ENCODE data around the gene GNAQ. TPM values are rescaled to one million over a fixed set of nuclear protein-coding genes. Genes with fewer than 3 reads are reported as not detected.
A peak's percentile ranks its signal among the peaks of the same experiment; 100 is the strongest.

Gene GNAQ
- total and polyA plus RNA-seq, 4 donors: 24.6 to 86.2 (median 51.4) TPM

DNA sequence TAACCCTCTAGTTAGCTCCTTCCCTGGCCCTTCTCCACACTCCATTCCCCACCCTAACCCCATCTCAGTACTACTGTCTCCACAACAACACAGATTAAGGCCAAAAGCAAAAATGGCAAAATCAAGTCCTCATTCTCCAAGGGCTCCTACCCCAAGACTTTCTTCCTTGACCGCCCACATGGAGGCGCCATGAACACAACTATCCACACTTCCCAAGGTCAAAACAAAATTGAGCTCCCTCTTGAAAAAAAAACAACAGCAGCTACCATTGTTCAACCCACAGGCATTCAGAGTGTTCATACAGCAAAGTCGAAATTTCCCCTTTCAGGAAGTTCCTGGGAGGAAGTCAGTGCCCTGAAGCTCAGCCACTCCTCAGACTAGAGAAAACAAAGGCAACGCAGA is 54.4 kb downstream of the GNAQ start:
- no peaks in the 10 kb centered on the region for H3K9me3 ChIP-seq (ENCODE audit: control insufficient read depth in 4 of 4, insufficient read depth in 3 of 4, low read length in 3 of 4)
- TF ChIP-seq, protein P1, sequence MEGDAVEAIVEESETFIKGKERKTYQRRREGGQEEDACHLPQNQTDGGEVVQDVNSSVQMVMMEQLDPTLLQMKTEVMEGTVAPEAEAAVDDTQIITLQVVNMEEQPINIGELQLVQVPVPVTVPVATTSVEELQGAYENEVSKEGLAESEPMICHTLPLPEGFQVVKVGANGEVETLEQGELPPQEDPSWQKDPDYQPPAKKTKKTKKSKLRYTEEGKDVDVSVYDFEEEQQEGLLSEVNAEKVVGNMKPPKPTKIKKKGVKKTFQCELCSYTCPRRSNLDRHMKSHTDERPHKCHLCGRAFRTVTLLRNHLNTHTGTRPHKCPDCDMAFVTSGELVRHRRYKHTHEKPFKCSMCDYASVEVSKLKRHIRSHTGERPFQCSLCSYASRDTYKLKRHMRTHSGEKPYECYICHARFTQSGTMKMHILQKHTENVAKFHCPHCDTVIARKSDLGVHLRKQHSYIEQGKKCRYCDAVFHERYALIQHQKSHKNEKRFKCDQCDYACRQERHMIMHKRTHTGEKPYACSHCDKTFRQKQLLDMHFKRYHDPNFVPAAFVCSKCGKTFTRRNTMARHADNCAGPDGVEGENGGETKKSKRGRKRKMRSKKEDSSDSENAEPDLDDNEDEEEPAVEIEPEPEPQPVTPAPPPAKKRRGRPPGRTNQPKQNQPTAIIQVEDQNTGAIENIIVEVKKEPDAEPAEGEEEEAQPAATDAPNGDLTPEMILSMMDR (IDR thresholded peaks at IDR 0.05; ENCODE audit: control extremely low read depth, extremely low read depth): peak; percentile 38
- 9 to 30% methylated on average over 4 of the region's 4 CpGs for WGBS, 2 donors
- H3K9ac ChIP-seq (ENCODE audit: insufficient read depth in 1 of 2, low read length in 2 of 2): no peak overlapping the region
- ATAC-seq (ENCODE audit: insufficient read depth, low FRiP score): peak; percentile 63
- DNase-seq: peak; percentile 25 to 59 (median 53)
- no peak overlapping the region for H3K27ac ChIP-seq (ENCODE audit: low read depth in 1 of 2, low read length in 1 of 2)
- H3K4me1 ChIP-seq (ENCODE audit: control insufficient read depth in 5 of 5, insufficient read depth in 5 of 5, low read length in 5 of 5): peaks cover 8 to 22% (median 11%) of the 10 kb centered on the region in 5 donors
- peaks cover 0 to 4% (median 2%) of the 10 kb centered on the region in 4 donors for H3K36me3 ChIP-seq (ENCODE audit: control insufficient read depth in 4 of 4, insufficient read depth in 4 of 4, low read length in 4 of 4)
- H3K4me3 ChIP-seq: no peak overlapping the region
- H3K27me3 ChIP-seq (ENCODE audit: control insufficient read depth in 3 of 3, insufficient read depth in 3 of 3, low read length in 2 of 3): no peaks in the 10 kb centered on the region

DNA sequence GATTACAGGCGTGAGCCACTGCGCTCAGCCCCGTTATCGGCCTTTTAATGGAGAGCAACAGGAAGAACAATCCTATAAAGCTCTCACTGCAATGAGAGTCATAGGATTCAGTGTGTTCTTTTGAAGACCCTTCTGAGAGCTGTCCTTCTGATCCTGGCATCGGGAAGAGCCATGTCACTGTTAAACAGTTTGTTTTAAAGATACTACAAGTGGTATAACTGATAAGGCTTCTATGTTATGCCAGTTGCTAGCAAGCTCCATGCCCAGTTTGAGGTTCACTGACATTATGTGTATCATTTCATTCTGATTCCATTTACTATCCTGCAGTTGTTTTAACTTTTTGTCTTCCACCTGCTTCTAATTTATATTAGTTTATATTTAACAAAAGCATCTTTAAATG is 55.8 kb downstream of the GNAQ start:
- Histone ChIP-seq H3K36me3 (ENCODE audit: control insufficient read depth in 4 of 4, insufficient read depth in 4 of 4, low read length in 4 of 4) (peaks cover 0 to 4% (median 2%) of the 10 kb centered on the region in 4 donors), H3K27ac (ENCODE audit: low read depth in 1 of 2, low read length in 1 of 2) (peak overlapping the region in 1 of 2 donors; percentile 40)

DNA sequence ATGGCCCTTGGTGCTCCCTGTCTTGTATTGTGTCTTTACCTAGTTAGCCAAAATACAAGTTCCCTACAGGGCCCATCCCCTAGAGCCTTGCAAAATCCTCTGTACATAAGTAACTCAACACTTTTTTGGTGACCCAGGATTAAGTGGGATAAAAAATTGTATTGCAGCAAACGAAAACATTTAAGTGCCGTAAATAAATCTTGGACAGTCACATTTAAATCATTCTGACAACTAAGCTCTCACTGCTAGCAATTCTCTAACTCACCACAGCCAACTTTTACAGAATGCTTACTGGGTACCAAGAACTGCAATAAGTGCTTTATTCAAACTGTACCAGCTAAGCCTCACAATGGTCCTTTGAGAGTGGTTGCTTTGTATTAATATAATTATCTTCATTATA is 56.6 kb downstream of the GNAQ start:
- DNase-seq: no peak
- no peak overlapping the region for H3K4me3 ChIP-seq
- peaks cover 0 to 11% (median 6%) of the 10 kb centered on the region in 5 donors for H3K4me1 ChIP-seq (ENCODE audit: control insufficient read depth in 5 of 5, insufficient read depth in 5 of 5, low read length in 5 of 5)
- peaks cover 0 to 4% (median 1%) of the 10 kb centered on the region in 4 donors for H3K36me3 ChIP-seq (ENCODE audit: control insufficient read depth in 4 of 4, insufficient read depth in 4 of 4, low read length in 4 of 4)
- TF ChIP-seq, protein P1 (IDR thresholded peaks at IDR 0.05; ENCODE audit: control extremely low read depth, extremely low read depth): no peak
- no peaks in the 10 kb centered on the region for H3K9me3 ChIP-seq (ENCODE audit: control insufficient read depth in 4 of 4, insufficient read depth in 3 of 4, low read length in 3 of 4)
- 65 to 69% methylated on average over 2 of the region's 2 CpGs for WGBS, 2 donors
- no peaks in the 10 kb centered on the region for H3K27me3 ChIP-seq (ENCODE audit: control insufficient read depth in 3 of 3, insufficient read depth in 3 of 3, low read length in 2 of 3)
- no peak overlapping the region for H3K9ac ChIP-seq (ENCODE audit: insufficient read depth in 1 of 2, low read length in 2 of 2)
- ATAC-seq (ENCODE audit: insufficient read depth, low FRiP score): no peak
- H3K27ac ChIP-seq (ENCODE audit: low read depth in 1 of 2, low read length in 1 of 2): no peak overlapping the region

More for the DNA sequence above, 55.8 kb downstream of the GNAQ start:
- no peak overlapping the region for H3K9ac ChIP-seq (ENCODE audit: insufficient read depth in 1 of 2, low read length in 2 of 2)
- no peak for ATAC-seq (ENCODE audit: insufficient read depth, low FRiP score)
- no peaks in the 10 kb centered on the region for H3K9me3 ChIP-seq (ENCODE audit: control insufficient read depth in 4 of 4, insufficient read depth in 3 of 4, low read length in 3 of 4)
- no peak overlapping the region for H3K4me3 ChIP-seq
- 83 to 89% methylated on average over 5 of the region's 5 CpGs for WGBS, 2 donors
- TF ChIP-seq, protein P1 (IDR thresholded peaks at IDR 0.05; ENCODE audit: control extremely low read depth, extremely low read depth): no peak
- no peak for DNase-seq
- no peaks in the 10 kb centered on the region for H3K27me3 ChIP-seq (ENCODE audit: control insufficient read depth in 3 of 3, insufficient read depth in 3 of 3, low read length in 2 of 3)
- peaks cover 0 to 11% (median 9%) of the 10 kb centered on the region in 5 donors for H3K4me1 ChIP-seq (ENCODE audit: control insufficient read depth in 5 of 5, insufficient read depth in 5 of 5, low read length in 5 of 5)

DNA sequence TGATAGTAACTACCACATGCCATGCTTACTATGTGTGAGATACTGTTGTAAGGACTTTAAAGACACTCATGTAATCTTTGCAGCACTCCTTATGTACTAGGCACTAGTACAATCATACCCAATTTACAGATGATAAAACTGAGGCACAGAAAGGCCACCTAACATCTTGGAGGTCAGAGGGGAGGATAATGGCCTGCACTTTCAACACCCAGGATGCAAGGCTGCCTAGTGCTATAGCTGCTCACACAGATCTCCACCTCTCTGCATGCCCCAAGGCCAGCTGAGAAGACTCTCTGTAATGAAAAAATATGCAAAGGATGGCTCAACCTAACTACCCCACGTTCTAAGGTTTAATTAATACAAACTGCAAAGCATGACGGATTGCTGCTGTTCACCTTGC is 57.2 kb downstream of the GNAQ start:
- Histone ChIP-seq H3K4me3 (no peak overlapping the region), H3K27ac (ENCODE audit: low read depth in 1 of 2, low read length in 1 of 2) (no peak overlapping the region), H3K9me3 (ENCODE audit: control insufficient read depth in 4 of 4, insufficient read depth in 3 of 4, low read length in 3 of 4) (no peaks in the 10 kb centered on the region), H3K4me1 (ENCODE audit: control insufficient read depth in 5 of 5, insufficient read depth in 5 of 5, low read length in 5 of 5) (peaks cover 0 to 11% (median 6%) of the 10 kb centered on the region in 5 donors), H3K36me3 (ENCODE audit: control insufficient read depth in 4 of 4, insufficient read depth in 4 of 4, low read length in 4 of 4) (peaks cover 0 to 4% (median 0%) of the 10 kb centered on the region in 4 donors), H3K9ac (ENCODE audit: insufficient read depth in 1 of 2, low read length in 2 of 2) (no peak overlapping the region), H3K27me3 (ENCODE audit: control insufficient read depth in 3 of 3, insufficient read depth in 3 of 3, low read length in 2 of 3) (no peaks in the 10 kb centered on the region)
- WGBS, 2 donors: 75 to 78% methylated on average over 2 of the region's 2 CpGs
- DNase-seq (no peak), ATAC-seq (ENCODE audit: insufficient read depth, low FRiP score) (no peak)
- TF ChIP-seq, protein P1 (IDR thresholded peaks at IDR 0.05; ENCODE audit: control extremely low read depth, extremely low read depth): no peak
